Ovary (tissue), 9 donors: Measurements from ENCODE around the gene PGR. TPM values are rescaled to one million over a fixed set of nuclear protein-coding genes. Genes with fewer than 3 reads are reported as not detected.

ENCODE experiments used
- DNase-seq, 5 donors: peaks; one replicate each; pipeline ENCODE4 v3.0.0-alpha.2; 2019 to 2020
- H3K27ac ChIP-seq, 2 donors: fragments of 200-600 bp; one replicate each; pipeline versions ENCODE4 v1.5.1 to v1.8.0; 2019 to 2022
- H3K27me3 ChIP-seq: fragments of 200-600 bp; one replicate; pipeline ENCODE4 v1.8.0; 2022
- H3K36me3 ChIP-seq: fragments of 200-600 bp; sonication (generic); one replicate; pipeline ENCODE4 v1.5.1; 2019
- H3K4me1 ChIP-seq: one replicate; pipeline ENCODE4 v1.8.1; 2013; ENCODE audit warnings: mild to moderate bottlenecking, moderate library complexity; ENCODE audit not compliant: insufficient read depth
- H3K4me3 ChIP-seq: fragments of 200-600 bp; sonication (generic); one replicate; pipeline ENCODE4 v1.5.1; 2017
- H3K9me3 ChIP-seq, 2 donors: fragments of 200-600 bp in 1 of 2; sonication (generic) in 1 of 2; one replicate each; pipeline versions ENCODE4 v1.5.1 to v1.8.1; 2013 to 2019; ENCODE audit warnings: mild to moderate bottlenecking in 1 of 2, moderate library complexity in 1 of 2
- EP300 ChIP-seq: sonication (generic); formaldehyde crosslinking; IDR thresholded peaks from one replicate; pipeline ENCODE4 v1.6.1; 2017; ENCODE audit warnings: antibody characterized with exemption
- POLR2A ChIP-seq: fragments of 450-650 bp; IDR thresholded peaks from one replicate; pipeline ENCODE4 v1.6.1; 2017; ENCODE audit warnings: antibody characterized with exemption, mild to moderate bottlenecking, moderate library complexity
- WGBS, 3 donors: extraction: QIAGEN DNeasy Blood & Tissue Kit in 1 of 3; methylation state at CpG; one replicate each; pipeline versions ENCODE4 v1.1.5 to v1.1.7; 2013 to 2017; 5-methylcytosine and 5-hydroxymethylcytosine counted together
- intact Hi-C, 4 donors: fragments of 100-400 bp; cut with DNase I; formaldehyde crosslinking; loops; one replicate each; pipeline versions ENCODE4 v1.11.0 to v1.15.1; 2022 to 2023
- polyA plus RNA-seq, 2 donors: library from polyadenylated mRNA; stranded (reverse); fragments of 200-250 nt in 1 of 2; fragments of 350-450 nt in 1 of 2; fragmentation: Illumina TruSeq in 1 of 2; extraction: RNeasy Lipid Tissue Mini Kit (QIAGEN cat#74804) in 1 of 2; gene quantifications; one replicate each; pipeline ENCODE4 v1.2.3, GENCODE V29; 2013 to 2014
- total RNA-seq, 7 donors: library from RNA; depleted of rRNA in 2 of 7; stranded (reverse); fragments of >200 nt in 2 of 7; fragmentation: NEBNext Ultra II Directional in 3 of 7; extraction: Animal tissue kit (Norgen Biotek cat#: 25700) in 3 of 7; gene quantifications; one replicate each; pipeline versions ENCODE4 v1.1.0 to v1.2.4, GENCODE V29; 2016 to 2023
- TF ChIP-seq, protein P1 (sequence below), 3 donors: fragments of 450-650 bp in 2 of 3; fragments of 200-600 bp in 1 of 3; IDR thresholded peaks; one replicate each; pipeline versions ENCODE4 v1.5.1 to v1.8.0; 2016 to 2022; ENCODE audit warnings: antibody characterized with exemption in 3 of 3, mild to moderate bottlenecking in 1 of 3
- donor health status: DM: no; HTN: no; CAD: no; lungs with moderate emphysema.
- donor health status: DM: no; HTN: no; CAD: no.
- donor health status: Bipolar disorder and iron deficiency.
- donor health status: DM: yes; HTN: yes; CAD: no.
- donor health status: DM: no; HTN: no; CAD: no.
- donor health status: DM: yes; HTN: yes; CAD: no.

Gene PGR
- total and polyA plus RNA-seq, 9 donors: 6.1 to 94.3 (median 21.3) TPM

DNA sequence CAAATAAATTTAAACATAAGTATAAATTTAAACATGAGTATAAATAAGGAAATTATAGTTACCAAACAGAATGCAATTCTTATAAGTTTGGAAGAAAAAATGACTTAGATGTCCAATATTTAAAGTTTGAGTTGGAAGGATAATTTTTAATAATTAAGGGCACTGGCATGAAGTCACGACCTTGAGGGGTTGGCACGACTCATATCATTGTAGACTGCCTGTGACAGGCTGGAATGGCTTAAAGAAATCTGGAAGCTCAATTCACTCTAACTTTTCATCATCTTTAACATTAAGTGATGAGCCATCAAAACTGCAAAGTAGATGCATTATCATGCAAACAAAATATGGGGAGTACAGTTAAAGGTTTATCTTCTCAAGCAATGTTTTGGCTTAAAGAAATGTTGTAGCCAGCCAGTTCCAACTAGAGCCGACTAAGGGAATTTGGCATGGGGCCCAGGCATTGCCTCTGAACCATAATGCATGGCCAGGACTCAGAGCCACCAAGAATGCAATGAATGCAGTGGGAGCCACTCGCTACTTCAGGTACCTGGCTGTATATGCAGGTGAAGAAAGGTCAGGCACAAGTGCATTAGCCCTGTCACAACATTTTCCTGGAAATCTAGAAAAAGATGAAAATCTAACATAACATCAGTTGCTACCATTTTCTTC lies 33.4 kb downstream of the PGR start:
- peaks cover 9% of the 10 kb centered on the region for H3K4me1 ChIP-seq

DNA sequence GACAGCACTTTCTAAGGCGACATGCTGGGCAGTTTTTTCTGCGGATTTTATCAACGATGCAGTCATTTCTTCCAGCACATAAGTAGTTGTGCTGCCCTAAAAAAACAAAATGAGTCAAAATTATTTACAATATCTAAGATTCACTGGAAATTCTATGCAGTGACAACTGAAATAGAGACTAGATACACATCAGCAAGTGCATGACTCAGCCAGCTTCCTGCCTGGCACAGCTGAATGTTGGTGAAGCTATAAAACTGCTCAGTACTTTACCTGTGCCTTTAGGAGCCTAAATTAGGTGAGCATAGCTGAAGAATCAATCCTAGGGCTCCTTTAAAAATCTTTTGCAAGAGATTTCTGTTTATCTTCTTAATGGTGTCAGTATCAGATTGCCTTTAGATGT lies 37.8 kb downstream of the PGR start:
- no peak for TF ChIP-seq EP300
- no peak for TF ChIP-seq POLR2A
- TF ChIP-seq, protein P1, sequence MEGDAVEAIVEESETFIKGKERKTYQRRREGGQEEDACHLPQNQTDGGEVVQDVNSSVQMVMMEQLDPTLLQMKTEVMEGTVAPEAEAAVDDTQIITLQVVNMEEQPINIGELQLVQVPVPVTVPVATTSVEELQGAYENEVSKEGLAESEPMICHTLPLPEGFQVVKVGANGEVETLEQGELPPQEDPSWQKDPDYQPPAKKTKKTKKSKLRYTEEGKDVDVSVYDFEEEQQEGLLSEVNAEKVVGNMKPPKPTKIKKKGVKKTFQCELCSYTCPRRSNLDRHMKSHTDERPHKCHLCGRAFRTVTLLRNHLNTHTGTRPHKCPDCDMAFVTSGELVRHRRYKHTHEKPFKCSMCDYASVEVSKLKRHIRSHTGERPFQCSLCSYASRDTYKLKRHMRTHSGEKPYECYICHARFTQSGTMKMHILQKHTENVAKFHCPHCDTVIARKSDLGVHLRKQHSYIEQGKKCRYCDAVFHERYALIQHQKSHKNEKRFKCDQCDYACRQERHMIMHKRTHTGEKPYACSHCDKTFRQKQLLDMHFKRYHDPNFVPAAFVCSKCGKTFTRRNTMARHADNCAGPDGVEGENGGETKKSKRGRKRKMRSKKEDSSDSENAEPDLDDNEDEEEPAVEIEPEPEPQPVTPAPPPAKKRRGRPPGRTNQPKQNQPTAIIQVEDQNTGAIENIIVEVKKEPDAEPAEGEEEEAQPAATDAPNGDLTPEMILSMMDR (IDR thresholded peaks at IDR 0.05): no peak
- 76 to 86% (median 84%) methylated on average over 3 of the region's 3 CpGs for WGBS, 3 donors
- H3K36me3 ChIP-seq: no peaks in the 10 kb centered on the region
- no peaks in the 10 kb centered on the region for H3K27me3 ChIP-seq
- DNase-seq: no peak
- H3K27ac ChIP-seq: no peak overlapping the region
- no peaks in the 10 kb centered on the region for H3K9me3 ChIP-seq
- intact Hi-C loops: no loop called here
- peaks cover 5% of the 10 kb centered on the region for H3K4me1 ChIP-seq
- no peak overlapping the region for H3K4me3 ChIP-seq

More for the DNA sequence above, 33.4 kb downstream of the PGR start:
- DNase-seq: peak in 4 of 5 donors; percentile 28 to 52 (median 41)
- no peaks in the 10 kb centered on the region for H3K27me3 ChIP-seq
- no peak overlapping the region for H3K27ac ChIP-seq
- H3K9me3 ChIP-seq: no peaks in the 10 kb centered on the region
- H3K4me3 ChIP-seq: no peak overlapping the region
- WGBS, 3 donors: 25 to 38% (median 33%) methylated on average over 4 of the region's 4 CpGs
- TF ChIP-seq, protein P1 (IDR thresholded peaks at IDR 0.05): no peak
- TF ChIP-seq POLR2A (no peak), EP300 (no peak)
- intact Hi-C loops: loop anchor here in 1 of 4 donors (1.0 kb wide), 1 partner anchor 31 kb away; no protein-coding TSS in a partner anchor
- no peaks in the 10 kb centered on the region for H3K36me3 ChIP-seq

DNA sequence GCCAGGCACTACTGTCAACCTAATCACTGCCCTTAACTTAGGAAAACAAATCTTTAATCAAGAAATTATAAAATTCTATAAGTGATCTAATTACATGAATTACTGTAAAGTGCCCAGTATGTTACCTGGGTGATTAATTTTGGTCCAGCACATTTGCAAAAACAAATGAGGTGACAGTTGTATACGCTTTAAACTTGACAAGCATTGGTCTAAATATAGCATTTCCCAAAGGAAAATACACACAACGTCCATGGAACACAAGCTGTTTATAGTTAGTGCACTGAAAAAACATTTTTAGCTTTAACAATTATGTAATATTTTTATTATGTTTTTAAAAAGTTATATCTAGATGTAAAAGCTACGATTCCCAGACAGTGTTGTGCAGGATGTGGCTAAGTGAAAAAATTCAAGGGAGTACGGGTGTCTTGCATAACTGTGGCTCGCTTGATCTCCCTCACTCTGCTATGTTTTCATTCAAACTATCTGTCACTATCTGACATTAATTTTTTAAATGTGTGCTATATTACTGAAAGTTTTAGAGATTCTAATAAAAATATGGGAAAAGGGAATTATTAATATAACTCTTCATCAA lies 38.8 kb downstream of the PGR start:
- Histone ChIP-seq H3K9me3 (no peaks in the 10 kb centered on the region), H3K27me3 (no peaks in the 10 kb centered on the region), H3K27ac (no peak overlapping the region), H3K36me3 (no peaks in the 10 kb centered on the region), H3K4me3 (no peak overlapping the region), H3K4me1 (no peaks in the 10 kb centered on the region)
- intact Hi-C loops: no loop called here
- WGBS, 3 donors: 24 to 33% (median 26%) methylated on average over 5 of the region's 5 CpGs
- TF ChIP-seq, protein P1 (IDR thresholded peaks at IDR 0.05): no peak
- no peak for TF ChIP-seq POLR2A
- TF ChIP-seq EP300: no peak
- DNase-seq: no peak

DNA sequence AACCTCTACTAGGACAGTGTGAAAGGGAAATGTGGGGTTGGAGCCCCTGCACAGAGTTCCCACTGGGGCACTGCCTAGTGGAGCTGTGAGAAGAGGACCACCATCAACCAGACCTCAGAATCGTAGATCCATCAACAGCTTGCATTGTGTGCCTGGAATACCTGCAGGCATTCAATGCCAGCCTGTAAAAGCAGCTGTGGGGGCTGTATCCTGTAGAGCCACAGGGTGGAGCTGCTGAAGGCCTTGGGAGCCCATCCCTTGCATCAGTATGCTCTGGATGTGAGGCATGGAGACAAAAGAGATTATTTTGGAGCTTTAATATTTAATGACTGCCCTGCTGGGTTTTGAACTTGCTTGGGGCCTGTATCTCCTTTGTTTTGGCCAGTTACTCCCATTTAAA lies 46.3 kb downstream of the PGR start:
- H3K27me3 ChIP-seq: no peaks in the 10 kb centered on the region
- no peak overlapping the region for H3K4me3 ChIP-seq
- no peaks in the 10 kb centered on the region for H3K36me3 ChIP-seq
- no peak overlapping the region for H3K27ac ChIP-seq
- H3K9me3 ChIP-seq: peaks cover 0 to 13% of the 10 kb centered on the region in 2 donors
- no peaks in the 10 kb centered on the region for H3K4me1 ChIP-seq
- 89 to 96% (median 93%) methylated on average over 1 of the region's 1 CpG for WGBS, 3 donors
- TF ChIP-seq POLR2A (no peak), EP300 (no peak)
- TF ChIP-seq, protein P1 (IDR thresholded peaks at IDR 0.05): no peak
- no peak for DNase-seq
- intact Hi-C loops: no loop called here
